Activated CD8-positive, alpha-beta memory T cell treated with anti-CD3 and anti-CD28 coated beads, Interleukin-2, amount 50 U/mL, for 1 hour (primary cell): ENCODE results near the gene ATXN1.

ENCODE experiments used
- DNase-seq: peaks from one replicate; pipeline ENCODE4 v3.0.0-alpha.2; 2020; ENCODE audit errors: extremely low read depth

ATXN1 gene

GRCh38 chr6:16743664-16744210 lies 17.5 kb downstream of the ATXN1 start:
- no peak for DNase-seq

GRCh38 chr6:16742116-16742515 lies 19.1 kb downstream of the ATXN1 start:
- no peak for DNase-seq

- no peak for DNase-seq
Measured at GRCh38 chr6:16741112-16742016, 19.9 kb downstream of the ATXN1 start.

- no peak for DNase-seq
Measured at GRCh38 chr6:16740097-16740496, 21.2 kb downstream of the ATXN1 start.

GRCh38 chr6:16739329-16739801 lies 21.9 kb downstream of the ATXN1 start:
- no peak for DNase-seq

- DNase-seq = no peak
Measured at GRCh38 chr6:16737925-16738324, 23.3 kb downstream of the ATXN1 start.

GRCh38 chr6:16736856-16737775 lies 24.1 kb downstream of the ATXN1 start:
- no peak for DNase-seq

- DNase-seq = no peak
Measured at GRCh38 chr6:16735014-16735413, 26.2 kb downstream of the ATXN1 start.

GRCh38 chr6:16733085-16733484 lies 28.2 kb downstream of the ATXN1 start:
- DNase-seq = no peak

- DNase-seq = no peak
Measured at GRCh38 chr6:16731478-16732051, 29.7 kb downstream of the ATXN1 start.

GRCh38 chr6:16730738-16731477 lies 30.4 kb downstream of the ATXN1 start:
- no peak for DNase-seq

GRCh38 chr6:16729744-16730143 lies 31.5 kb downstream of the ATXN1 start:
- DNase-seq = no peak

- no peak for DNase-seq
Measured at GRCh38 chr6:16729183-16729691, 32.0 kb downstream of the ATXN1 start.

- DNase-seq = no peak
Measured at GRCh38 chr6:16728513-16729182, 32.6 kb downstream of the ATXN1 start.

GRCh38 chr6:16727996-16728395 lies 33.3 kb downstream of the ATXN1 start:
- no peak for DNase-seq

GRCh38 chr6:16725145-16725864 lies 36.0 kb downstream of the ATXN1 start:
- DNase-seq = no peak

- no peak for DNase-seq
Measured at GRCh38 chr6:16723826-16724225, 37.4 kb downstream of the ATXN1 start.

GRCh38 chr6:16723402-16723801 lies 37.9 kb downstream of the ATXN1 start:
- no peak for DNase-seq

- DNase-seq = no peak
Measured at GRCh38 chr6:16722630-16723029, 38.6 kb downstream of the ATXN1 start.

- no peak for DNase-seq
Measured at GRCh38 chr6:16721977-16722376, 39.3 kb downstream of the ATXN1 start.
